Parathyroid adenoma (tissue), 2 donors: ENCODE results near the gene IQCE.
A peak's percentile ranks its signal among the peaks of the same experiment; 100 is the strongest.

Experiments used
- H2AFZ ChIP-seq: fragments of 300-600 bp; sonication (generic); one replicate; pipeline ENCODE4 v1.7.0; 2017; ENCODE audit warnings: antibody characterized with exemption, mild to moderate bottlenecking
- H3K27ac ChIP-seq: fragments of 300-600 bp; sonication (generic); one replicate; pipeline ENCODE4 v1.7.0; 2017
- H3K27me3 ChIP-seq: fragments of 300-600 bp; sonication (generic); one replicate; pipeline ENCODE4 v1.7.0; 2017; ENCODE audit warnings: low read length; ENCODE audit not compliant: control insufficient read depth, insufficient read depth
- H3K36me3 ChIP-seq: fragments of 300-600 bp; sonication (generic); one replicate; pipeline ENCODE4 v1.7.0; 2017; ENCODE audit warnings: low read length; ENCODE audit not compliant: control insufficient read depth, insufficient read depth
- H3K4me1 ChIP-seq: fragments of 300-600 bp; sonication (generic); one replicate; pipeline ENCODE4 v1.7.0; 2017; ENCODE audit warnings: control low read depth
- H3K4me2 ChIP-seq: fragments of 300-600 bp; sonication (generic); one replicate; pipeline ENCODE4 v1.7.0; 2017; ENCODE audit warnings: low read length
- H3K4me3 ChIP-seq: fragments of 300-600 bp; sonication (generic); one replicate; pipeline ENCODE4 v1.7.0; 2017; ENCODE audit warnings: low read depth, low read length
- H3K79me2 ChIP-seq: fragments of 300-600 bp; sonication (generic); one replicate; pipeline ENCODE4 v1.7.0; 2017; ENCODE audit warnings: control low read depth
- H3K9ac ChIP-seq: fragments of 300-600 bp; sonication (generic); one replicate; pipeline ENCODE4 v1.7.0; 2017; ENCODE audit warnings: mild to moderate bottlenecking
- H3K9me3 ChIP-seq: fragments of 300-600 bp; sonication (generic); one replicate; pipeline ENCODE4 v1.7.0; 2017; ENCODE audit warnings: low read length; ENCODE audit not compliant: control insufficient read depth
- TF ChIP-seq, protein P1 (sequence below): fragments of 300-600 bp; sonication (generic); IDR thresholded peaks from one replicate; pipeline ENCODE4 v1.7.0; 2017; ENCODE audit warnings: antibody characterized with exemption, mild to moderate bottlenecking
- donor health status: primary hyperparathyroidism.

IQCE gene

DNA sequence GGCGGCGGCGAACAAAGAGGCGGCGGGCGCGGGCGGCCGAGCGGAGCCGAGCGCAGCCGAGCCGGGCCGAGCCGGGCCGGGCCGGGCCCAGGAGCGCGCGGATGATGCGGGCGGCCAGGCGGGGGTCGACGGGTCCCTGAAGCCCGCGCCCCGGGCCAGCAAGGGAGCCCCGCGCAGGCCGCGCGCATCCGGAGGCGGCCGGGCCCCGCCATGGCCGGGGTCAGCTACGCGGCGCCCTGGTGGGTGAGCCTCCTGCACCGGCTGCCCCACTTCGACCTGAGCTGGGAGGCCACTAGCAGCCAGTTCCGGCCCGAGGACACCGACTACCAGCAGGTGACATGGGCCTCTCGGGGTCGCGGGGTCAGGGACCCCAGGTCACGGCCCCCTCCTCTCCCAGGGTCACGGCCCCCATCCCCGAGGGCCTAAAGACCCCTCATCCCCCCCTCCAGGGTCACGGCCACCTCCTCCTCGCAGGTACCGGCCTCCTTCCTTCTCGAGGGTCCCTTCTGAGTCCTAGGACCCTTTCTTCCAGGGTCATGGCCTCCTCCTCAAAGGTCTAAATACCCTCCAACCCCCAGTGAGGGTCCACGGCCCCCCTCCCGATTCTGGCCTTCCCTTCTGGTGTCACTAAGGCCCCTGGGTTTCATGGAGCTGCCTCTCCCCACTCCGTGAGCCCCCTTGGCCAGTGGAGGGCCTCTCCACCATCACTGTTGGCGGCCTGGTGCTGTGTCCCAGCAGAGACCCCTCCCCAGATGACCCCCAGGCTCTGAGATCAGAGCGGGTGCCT is 73.4 kb downstream of the IQCE start, which contains the start of gene TTYH3:
Gene TTYH3, plus strand, starts transcription at position 41 of the 787 bp plus-strand sequence. Its CDS starts 170 bp downstream, at position 211.
- H3K4me1 ChIP-seq, result peaks cover 12% of the 10 kb centered on the region
- no peaks in the 10 kb centered on the region for H3K36me3 ChIP-seq
- no peaks in the 10 kb centered on the region for H3K27me3 ChIP-seq
- peak within 1 kb of the TSS; percentile 93 for H2AFZ ChIP-seq
- peak within 1 kb of the TSS; percentile 80 for H3K4me3 ChIP-seq
- TF ChIP-seq, protein P1, sequence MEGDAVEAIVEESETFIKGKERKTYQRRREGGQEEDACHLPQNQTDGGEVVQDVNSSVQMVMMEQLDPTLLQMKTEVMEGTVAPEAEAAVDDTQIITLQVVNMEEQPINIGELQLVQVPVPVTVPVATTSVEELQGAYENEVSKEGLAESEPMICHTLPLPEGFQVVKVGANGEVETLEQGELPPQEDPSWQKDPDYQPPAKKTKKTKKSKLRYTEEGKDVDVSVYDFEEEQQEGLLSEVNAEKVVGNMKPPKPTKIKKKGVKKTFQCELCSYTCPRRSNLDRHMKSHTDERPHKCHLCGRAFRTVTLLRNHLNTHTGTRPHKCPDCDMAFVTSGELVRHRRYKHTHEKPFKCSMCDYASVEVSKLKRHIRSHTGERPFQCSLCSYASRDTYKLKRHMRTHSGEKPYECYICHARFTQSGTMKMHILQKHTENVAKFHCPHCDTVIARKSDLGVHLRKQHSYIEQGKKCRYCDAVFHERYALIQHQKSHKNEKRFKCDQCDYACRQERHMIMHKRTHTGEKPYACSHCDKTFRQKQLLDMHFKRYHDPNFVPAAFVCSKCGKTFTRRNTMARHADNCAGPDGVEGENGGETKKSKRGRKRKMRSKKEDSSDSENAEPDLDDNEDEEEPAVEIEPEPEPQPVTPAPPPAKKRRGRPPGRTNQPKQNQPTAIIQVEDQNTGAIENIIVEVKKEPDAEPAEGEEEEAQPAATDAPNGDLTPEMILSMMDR, result no peak
- peaks cover 46% of the 10 kb centered on the region for H3K79me2 ChIP-seq
- peak within 1 kb of the TSS; percentile 25 for H3K9ac ChIP-seq
- H3K27ac ChIP-seq, result peak within 1 kb of the TSS; percentile 46
- peak within 1 kb of the TSS; percentile 97 for H3K4me2 ChIP-seq
- no peaks in the 10 kb centered on the region for H3K9me3 ChIP-seq

DNA sequence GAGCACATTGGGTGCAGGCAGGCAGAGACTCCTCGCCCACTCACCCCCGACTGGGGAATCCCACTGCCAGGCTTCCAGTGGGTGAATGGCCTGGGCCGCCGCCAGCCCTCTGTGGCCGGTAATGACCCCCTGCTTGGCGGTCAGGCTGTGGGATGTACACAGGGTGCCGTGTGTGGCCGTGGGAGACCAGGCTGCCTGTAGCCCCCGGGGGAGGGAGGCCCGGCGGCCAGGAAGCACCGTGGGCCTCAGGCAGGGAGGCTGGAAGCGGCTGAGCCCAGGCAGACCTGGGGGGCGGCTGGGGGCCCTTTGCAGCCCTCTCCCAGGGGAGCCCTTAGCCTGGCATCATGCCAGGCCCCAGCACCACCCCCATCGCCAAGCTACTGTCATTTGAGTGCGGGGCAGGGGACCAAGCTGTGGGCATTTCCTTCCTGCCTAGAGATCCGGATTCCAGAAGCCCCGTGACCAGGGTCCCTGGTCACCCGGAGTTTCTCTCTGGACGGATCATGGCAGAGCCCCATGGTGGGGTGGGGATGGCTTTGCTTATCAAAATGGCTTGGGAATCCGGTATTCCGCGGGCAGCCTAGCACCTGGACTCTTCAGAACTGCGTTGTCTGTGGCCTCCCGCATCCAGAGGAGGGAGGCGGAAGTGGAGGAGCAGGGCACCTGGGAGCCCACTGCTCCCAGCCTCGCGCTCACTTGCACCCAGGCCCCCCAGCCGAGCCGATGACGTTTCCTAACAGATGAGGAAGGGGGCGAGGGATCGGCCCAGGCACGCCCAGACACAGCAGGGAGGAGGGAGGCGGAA is 74.2 kb downstream of the IQCE start:
- H3K4me3 ChIP-seq, result peak overlapping the region; percentile 80
- H2AFZ ChIP-seq, result peak overlapping the region; percentile 63
- H3K9ac ChIP-seq, result peak overlapping the region; percentile 25
- H3K4me1 ChIP-seq, result peaks cover 12% of the 10 kb centered on the region
- no peaks in the 10 kb centered on the region for H3K36me3 ChIP-seq
- H3K4me2 ChIP-seq, result peak overlapping the region; percentile 97
- TF ChIP-seq, protein P1, result no peak
- no peaks in the 10 kb centered on the region for H3K27me3 ChIP-seq
- peaks cover 46% of the 10 kb centered on the region for H3K79me2 ChIP-seq
- H3K9me3 ChIP-seq, result no peaks in the 10 kb centered on the region
- peak overlapping the region; percentile 46 for H3K27ac ChIP-seq

DNA sequence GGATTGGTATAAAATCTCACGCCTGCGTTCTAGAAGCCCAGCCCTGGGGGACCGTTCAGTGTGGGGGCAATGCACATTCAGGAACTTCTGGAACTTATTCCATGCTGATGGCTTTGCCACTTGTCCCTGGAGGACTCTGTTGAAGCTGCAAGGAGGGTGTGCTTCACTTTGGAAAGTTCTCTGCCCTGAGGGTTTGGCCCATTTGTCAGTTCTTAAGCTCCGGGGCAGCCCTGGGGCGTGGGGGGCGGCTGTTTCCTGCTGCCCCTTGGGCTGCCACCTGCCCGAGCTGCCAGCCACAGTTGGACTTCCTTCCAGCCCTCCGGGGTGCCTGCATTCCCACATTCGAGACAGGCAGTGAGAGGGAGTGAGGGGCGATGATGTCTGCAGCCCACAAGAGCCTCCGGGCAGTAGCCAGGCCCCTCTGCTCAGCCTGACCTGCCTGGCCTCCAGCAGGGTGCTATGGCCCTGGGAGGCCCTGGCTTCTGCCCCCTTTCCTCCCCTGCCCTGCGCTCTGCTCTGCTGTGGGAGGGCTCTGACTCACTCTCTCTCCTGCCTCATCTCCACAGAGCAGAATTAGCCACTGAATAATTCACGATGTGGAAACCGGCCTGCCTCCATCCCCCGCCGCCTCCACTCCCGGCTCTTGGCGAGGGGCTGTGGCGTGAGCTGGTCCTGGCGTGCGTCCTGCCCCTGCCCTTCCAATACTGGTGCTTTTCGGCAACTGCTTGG is 74.9 kb downstream of the IQCE start:
- no peak overlapping the region for H2AFZ ChIP-seq
- H3K9ac ChIP-seq, result no peak overlapping the region
- H3K79me2 ChIP-seq, result peaks cover 46% of the 10 kb centered on the region
- H3K9me3 ChIP-seq, result no peaks in the 10 kb centered on the region
- no peaks in the 10 kb centered on the region for H3K36me3 ChIP-seq
- peaks cover 12% of the 10 kb centered on the region for H3K4me1 ChIP-seq
- no peaks in the 10 kb centered on the region for H3K27me3 ChIP-seq
- peak overlapping the region; percentile 97 for H3K4me2 ChIP-seq
- H3K4me3 ChIP-seq, result peak overlapping the region; percentile 80
- H3K27ac ChIP-seq, result peak overlapping the region; percentile 46
- TF ChIP-seq, protein P1, result no peak

DNA sequence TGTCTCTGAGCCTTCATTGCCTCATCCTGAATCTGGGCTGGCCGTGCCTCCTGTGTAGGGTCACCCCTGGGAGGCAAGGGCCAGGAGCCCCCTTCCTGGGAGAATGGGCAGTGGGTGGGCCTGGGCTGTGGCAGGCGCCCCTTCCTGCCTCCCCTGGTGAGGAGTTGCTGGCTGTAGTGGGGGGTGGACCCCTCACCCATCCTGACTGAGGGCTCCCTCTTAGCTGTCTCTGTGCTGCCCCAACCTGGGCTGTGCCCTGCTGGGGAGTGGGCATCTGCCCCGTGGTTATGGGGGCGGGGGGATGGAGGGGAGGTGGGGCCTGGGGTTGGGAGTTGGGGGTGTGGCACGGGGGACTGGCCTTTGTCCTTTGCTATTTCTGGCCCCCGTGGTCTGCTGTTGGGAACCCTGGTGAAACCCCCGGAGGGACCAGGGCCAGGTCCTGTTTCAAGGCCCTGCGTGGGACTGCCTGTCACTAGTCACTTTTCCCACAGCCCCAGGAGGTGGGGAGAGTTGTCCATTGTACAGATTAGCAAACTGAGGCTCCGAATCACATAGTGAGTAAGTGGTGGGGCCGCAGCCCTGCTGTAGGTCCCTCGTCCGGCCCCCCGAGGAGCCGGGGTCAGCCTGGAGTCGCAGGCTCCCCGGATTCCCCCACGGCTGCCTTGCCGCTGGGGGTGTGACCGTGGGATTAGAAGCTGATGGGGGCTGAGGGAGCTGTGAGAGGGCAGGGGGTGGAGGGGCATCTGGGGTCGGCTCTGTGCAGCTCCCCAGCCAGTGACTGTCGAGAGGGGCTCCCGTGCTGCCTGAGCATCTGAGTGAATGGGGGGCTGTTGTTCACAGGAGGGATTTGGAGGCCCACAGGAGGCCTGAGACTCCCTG is 75.7 kb downstream of the IQCE start:
- Histone ChIP-seq H3K9ac (no peak overlapping the region), H3K4me3 (no peak overlapping the region)

More for the DNA sequence above, 75.7 kb downstream of the IQCE start:
- H3K27ac ChIP-seq, result no peak overlapping the region
- H2AFZ ChIP-seq, result no peak overlapping the region
- TF ChIP-seq, protein P1, result no peak
- H3K36me3 ChIP-seq, result no peaks in the 10 kb centered on the region
- H3K4me1 ChIP-seq, result peaks cover 12% of the 10 kb centered on the region
- no peaks in the 10 kb centered on the region for H3K27me3 ChIP-seq
- H3K79me2 ChIP-seq, result peaks cover 46% of the 10 kb centered on the region
- no peaks in the 10 kb centered on the region for H3K9me3 ChIP-seq
- peak overlapping the region; percentile 97 for H3K4me2 ChIP-seq
